ENCODE results near the gene FMNL2.

FMNL2 gene

GRCh38 chr2:152532241-152532640, 197.3 kb downstream of the FMNL2 start:
- DNase-seq (ENCODE audit: low spot score) = no peak

- no peak for DNase-seq (ENCODE audit: low spot score)
Measured at GRCh38 chr2:152534460-152535135, 199.6 kb downstream of the FMNL2 start.

GRCh38 chr2:152537081-152537651, 202.2 kb downstream of the FMNL2 start:
- no peak for DNase-seq (ENCODE audit: low spot score)

DNA sequence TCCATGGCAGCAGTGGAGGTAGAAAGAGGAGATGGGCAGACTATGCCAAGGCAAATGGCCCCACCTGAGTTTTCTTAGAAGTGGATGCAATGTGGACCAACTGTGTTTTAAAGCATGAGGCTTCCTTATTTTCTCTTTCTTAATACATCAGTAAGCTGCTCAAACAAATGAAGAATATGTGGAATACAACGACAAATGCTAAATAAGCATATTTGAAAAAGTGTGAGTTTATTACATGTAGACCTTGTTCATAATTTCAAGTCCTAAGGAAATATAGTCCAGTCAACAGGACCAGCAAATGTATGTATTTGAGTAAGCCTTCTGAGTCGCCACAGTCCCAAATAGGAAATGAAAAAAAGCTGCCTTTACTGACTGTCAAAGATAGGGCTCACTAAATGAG, 204.4 kb downstream of the FMNL2 start:
- no peak for DNase-seq (ENCODE audit: low spot score)

DNA sequence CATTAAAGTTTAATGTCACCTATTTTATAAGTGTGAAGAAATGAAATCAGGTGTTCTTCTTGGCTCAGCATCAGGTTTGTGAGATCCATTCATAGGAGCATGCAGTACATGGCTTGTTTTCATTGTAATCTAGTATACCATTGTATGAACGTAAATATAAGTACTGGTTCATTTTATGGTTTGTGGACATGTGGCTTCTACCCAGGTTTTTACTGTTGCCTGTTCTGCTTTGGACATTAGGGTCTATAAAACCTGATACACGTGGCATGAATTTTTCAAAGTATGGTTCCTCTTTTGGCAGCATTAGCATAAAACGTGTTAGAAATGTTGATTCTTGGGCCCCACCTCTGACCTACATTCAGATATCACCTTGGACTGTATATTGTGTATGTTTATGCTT, 206.7 kb downstream of the FMNL2 start:
- DNase-seq (ENCODE audit: low spot score) = no peak

DNA sequence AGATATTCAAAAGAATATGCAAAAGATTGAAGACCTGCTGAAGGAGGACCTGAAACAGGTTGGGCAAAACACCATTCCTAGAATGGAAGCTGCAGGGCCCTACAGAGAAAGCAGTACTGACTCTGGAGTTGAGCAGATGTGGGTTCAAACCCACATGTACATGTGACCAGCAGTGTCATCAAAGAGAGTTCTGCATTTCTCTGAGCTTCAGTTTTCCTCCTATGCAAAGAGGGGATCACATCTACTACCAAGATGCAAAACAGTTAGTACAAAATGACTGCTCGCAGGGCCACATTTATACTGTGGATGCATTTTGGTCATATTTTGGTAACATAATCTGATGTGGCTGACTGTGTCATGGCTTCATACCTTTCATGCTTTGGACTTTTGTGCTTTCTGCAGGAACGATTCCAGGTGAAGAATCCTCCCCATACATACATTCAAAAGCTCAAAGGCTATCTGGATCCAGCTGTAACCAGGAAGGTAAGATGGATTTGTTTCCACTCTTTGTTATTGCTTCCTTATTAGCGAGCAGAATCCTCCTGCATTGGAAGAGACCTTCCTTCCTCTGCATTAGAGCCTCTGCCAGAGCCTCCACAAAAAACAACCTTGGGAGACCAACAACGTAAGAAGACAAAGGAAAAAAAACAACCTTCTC, 207.5 kb downstream of the FMNL2 start:
- DNase-seq (ENCODE audit: low spot score) = no peak

DNA sequence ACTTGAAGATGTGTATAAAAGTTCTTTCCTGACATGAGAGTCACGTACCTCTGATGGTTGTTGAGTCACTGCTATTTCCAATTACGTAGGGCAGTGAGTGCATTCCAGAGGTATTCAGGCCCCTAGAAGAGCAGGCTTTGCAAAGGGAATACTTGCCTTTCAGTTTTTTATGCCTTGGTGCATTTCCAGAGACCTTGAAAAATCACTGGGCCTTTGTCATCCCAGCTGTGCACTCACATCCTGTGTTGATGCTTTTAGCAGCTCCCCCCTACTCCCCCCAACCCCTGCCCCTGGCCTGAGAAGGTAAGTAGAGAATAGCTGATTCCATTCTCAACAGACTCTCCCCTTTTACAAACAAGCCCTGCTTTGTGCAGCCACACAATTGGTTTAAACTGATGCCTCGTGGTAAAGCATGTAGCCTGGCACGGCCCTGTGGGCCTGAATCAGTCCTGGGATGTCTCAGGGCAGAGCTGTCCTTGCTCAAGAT, 208.1 kb downstream of the FMNL2 start:
- DNase-seq (ENCODE audit: low spot score) = no peak

GRCh38 chr2:152543717-152544116, 208.7 kb downstream of the FMNL2 start:
- DNase-seq (ENCODE audit: low spot score) = no peak

- no peak for DNase-seq (ENCODE audit: low spot score)
Measured at GRCh38 chr2:152544638-152545037, 209.7 kb downstream of the FMNL2 start.

DNA sequence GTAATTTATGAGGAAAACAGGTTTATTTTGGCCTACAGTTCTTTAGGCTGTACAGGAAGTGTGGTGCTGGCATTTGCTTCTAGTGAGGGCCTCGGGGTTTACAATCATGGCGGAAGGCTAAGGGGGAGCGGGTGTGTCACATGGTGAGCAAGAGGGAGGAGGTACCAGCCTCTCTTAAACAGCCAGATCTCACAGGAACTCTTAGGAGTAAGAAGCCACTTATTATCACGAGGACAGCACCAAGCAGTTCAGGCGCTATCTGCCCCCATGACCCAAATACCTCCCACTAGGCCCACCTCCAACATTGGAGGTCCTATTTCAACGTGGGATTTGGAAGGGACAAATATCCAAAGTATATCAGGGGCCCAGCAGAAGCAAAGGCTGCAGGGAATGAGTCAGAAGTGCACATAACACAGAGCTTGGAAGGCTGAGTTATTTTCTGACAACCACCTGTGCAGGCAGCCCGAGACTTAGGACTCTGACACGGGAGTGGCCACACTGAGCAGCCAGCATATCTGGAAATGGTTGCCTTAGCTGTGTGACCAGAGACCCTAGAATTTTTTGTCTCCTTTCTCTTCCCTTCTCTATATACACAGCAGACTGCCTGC, 211.4 kb downstream of the FMNL2 start:
- no peak for DNase-seq (ENCODE audit: low spot score)

- no peak for DNase-seq (ENCODE audit: low spot score)
Measured at GRCh38 chr2:152548111-152548875, 213.3 kb downstream of the FMNL2 start.

DNA sequence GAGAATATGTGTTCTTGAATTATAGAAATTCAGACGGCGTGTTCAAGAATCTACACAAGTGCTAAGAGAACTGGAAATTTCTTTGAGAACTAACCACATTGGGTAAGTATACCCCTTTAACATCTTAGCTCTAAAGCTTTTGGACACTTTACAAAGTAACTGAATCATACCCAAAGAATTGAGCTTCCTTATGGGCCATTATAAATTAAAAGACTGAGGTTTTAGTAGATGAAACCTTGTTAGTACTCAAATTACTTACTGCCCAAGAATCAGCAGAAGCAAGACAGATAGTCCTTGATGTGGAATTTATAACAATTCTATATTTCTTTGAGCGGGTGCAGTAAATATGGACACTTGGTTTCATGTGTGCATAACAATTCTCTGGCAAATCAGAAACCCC, 214.0 kb downstream of the FMNL2 start:
- DNase-seq (ENCODE audit: low spot score) = no peak

DNA sequence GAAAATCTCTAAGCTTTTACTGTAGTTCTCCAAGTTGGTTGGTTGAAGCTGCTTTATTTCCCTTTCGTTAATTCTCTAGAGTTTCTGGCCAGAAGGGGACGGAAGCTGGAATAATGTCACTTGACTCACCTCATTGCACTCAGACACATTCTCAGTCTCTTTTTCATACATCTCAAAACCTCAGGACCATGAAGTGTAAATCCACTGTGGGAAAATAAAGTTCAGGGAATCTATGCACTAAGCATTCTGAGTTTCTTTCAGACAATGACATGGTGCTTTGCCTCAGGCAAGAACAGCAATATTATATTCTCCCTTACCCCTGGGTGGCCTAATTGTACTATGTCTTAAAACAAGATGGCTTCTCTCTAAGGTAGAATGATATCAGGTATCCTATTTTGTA, 214.4 kb downstream of the FMNL2 start:
- no peak for DNase-seq (ENCODE audit: low spot score)

GRCh38 chr2:152550386-152550785, 215.4 kb downstream of the FMNL2 start:
- no peak for DNase-seq (ENCODE audit: low spot score)

- no peak for DNase-seq (ENCODE audit: low spot score)
Measured at GRCh38 chr2:152552888-152553287, 217.9 kb downstream of the FMNL2 start.

GRCh38 chr2:152553518-152553917, 218.5 kb downstream of the FMNL2 start:
- DNase-seq (ENCODE audit: low spot score) = no peak

- no peak for DNase-seq (ENCODE audit: low spot score)
Measured at GRCh38 chr2:152555048-152555447, 220.1 kb downstream of the FMNL2 start.

DNA sequence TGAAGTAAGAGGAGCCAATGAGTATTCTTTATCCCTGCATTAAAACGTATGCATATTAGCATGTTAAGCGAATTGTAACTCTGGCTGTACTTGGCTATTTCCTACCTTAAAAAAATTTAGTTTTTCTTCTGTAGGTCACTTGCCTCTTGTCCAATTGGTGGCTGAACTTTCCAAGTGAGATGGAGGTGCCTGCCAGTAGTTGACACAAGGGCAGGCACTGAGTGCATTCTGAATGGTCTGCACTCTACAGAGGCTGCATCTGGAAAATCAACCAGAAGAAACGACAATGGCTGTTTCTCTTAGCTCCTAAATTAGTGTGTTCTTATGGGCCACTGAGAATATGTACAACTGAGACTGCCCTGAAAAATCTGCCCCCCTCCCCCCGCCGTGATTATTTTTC, 221.5 kb downstream of the FMNL2 start:
- DNase-seq (ENCODE audit: low spot score) = no peak

- DNase-seq (ENCODE audit: low spot score) = no peak
Measured at GRCh38 chr2:152557273-152557888, 222.4 kb downstream of the FMNL2 start.

DNA sequence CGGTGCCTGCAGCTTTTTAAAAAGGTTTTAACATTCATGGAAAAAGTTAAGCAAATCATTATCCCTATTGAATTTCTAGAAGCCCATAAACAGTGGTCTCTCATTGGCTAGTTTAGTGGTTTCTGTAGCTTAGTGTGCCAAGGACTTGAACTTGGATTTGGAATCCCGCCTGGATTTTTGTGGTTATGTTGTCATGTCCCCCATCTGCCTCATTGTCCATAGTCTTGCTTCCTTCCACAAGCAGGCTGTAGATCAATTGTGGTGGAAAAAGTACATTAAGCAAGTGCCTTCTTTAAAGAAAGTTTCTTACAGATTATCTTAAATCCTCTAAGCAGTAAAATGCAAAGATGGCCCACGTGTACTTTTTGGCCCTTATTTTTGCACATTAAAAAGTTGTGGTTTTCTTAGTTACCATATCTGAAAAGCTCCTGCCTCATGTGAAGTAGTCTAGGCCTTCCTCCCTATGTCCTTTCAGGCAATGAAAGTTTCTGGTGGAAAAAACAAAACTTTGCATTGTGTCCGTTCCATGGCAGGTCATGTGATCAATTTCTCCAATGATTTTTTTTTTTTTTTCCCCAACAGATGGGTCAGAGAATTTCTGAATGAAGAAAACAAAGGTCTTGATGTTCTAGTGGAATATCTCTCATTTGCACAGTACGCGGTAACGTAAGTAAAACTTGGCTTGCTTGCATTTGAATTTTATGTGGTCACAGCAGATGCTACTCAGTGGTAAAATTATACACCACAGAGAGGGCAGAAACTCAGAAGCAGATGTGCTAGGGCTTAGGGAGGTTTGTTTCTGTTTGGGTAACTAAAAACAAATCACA, 223.4 kb downstream of the FMNL2 start:
- no peak for DNase-seq (ENCODE audit: low spot score)

GRCh38 chr2:152559008-152559407, 224.0 kb downstream of the FMNL2 start:
- DNase-seq (ENCODE audit: low spot score) = no peak
